Endodermal cell (in vitro differentiated cells): ENCODE results near the gene CYTH2. TPM values are rescaled to one million over a fixed set of nuclear protein-coding genes. Genes with fewer than 3 reads are reported as not detected.

Experiments
- DNase-seq: peaks from one replicate; pipeline ENCODE4 v3.0.0-alpha.2; 2017
- H3K27ac ChIP-seq: 2 replicates; pipeline ENCODE4 v1.5.1; 2013; ENCODE audit warnings: mild to moderate bottlenecking, low read depth, low read length, moderate library complexity
- H3K27me3 ChIP-seq: 2 replicates; pipeline ENCODE4 v1.6.1; 2013; ENCODE audit warnings: mild to moderate bottlenecking, low read length, moderate library complexity; ENCODE audit not compliant: insufficient read depth, control insufficient read depth, poor library complexity, severe bottlenecking
- H3K36me3 ChIP-seq: 2 replicates; pipeline ENCODE4 v1.7.0; 2013; ENCODE audit warnings: mild to moderate bottlenecking, low read length, moderate library complexity; ENCODE audit not compliant: control insufficient read depth, insufficient read depth
- H3K4me1 ChIP-seq: one replicate; pipeline ENCODE4 v1.7.0; 2013; ENCODE audit warnings: low read length; ENCODE audit not compliant: control insufficient read depth, insufficient read depth
- H3K4me3 ChIP-seq: 2 replicates; pipeline ENCODE4 v1.5.1; 2013; ENCODE audit warnings: mild to moderate bottlenecking, low read length, moderate library complexity
- H3K9ac ChIP-seq: 2 replicates; pipeline ENCODE4 v1.6.1; 2013; ENCODE audit warnings: mild to moderate bottlenecking, low read length, moderate library complexity; ENCODE audit not compliant: poor library complexity, severe bottlenecking; ENCODE audit errors: extremely low read depth
- H3K9me3 ChIP-seq: 2 replicates; pipeline ENCODE4 v1.6.1; 2013; ENCODE audit warnings: mild to moderate bottlenecking, low read length, moderate library complexity; ENCODE audit not compliant: control insufficient read depth
- H3K27ac Mint-ChIP-seq: 2 replicates; pipeline ENCODE4 v1.8.0; 2020; ENCODE audit warnings: mixed read lengths
- H3K27me3 Mint-ChIP-seq: 2 replicates; pipeline ENCODE4 v1.8.0; 2021; ENCODE audit warnings: mild to moderate bottlenecking, mixed read lengths; ENCODE audit not compliant: insufficient read depth
- H3K36me3 Mint-ChIP-seq: 2 replicates; pipeline ENCODE4 v1.8.0; 2020; ENCODE audit warnings: low read depth, mixed read lengths
- H3K4me1 Mint-ChIP-seq: 2 replicates; pipeline ENCODE4 v1.8.0; 2020; ENCODE audit warnings: mixed read lengths
- H3K4me3 Mint-ChIP-seq: 2 replicates; pipeline ENCODE4 v1.8.0; 2020; ENCODE audit warnings: mild to moderate bottlenecking, moderate library complexity, mixed read lengths
- H3K9me3 Mint-ChIP-seq: 2 replicates; pipeline ENCODE4 v1.8.0; 2020; ENCODE audit warnings: mild to moderate bottlenecking, mixed read lengths
- WGBS, 2 experiments: methylation state at CpG; one replicate each; pipeline versions ENCODE4 v1.1.5 to v1.1.7; 2013; ENCODE audit warnings: missing lambda C conversion rate in 2 of 2, mixed read lengths in 1 of 2; ENCODE audit not compliant: insufficient coverage in 1 of 2, insufficient read length in 1 of 2; 5-methylcytosine and 5-hydroxymethylcytosine counted together
- total RNA-seq, 2 donors: library from RNA; stranded (reverse); fragmentation: NEBNext Ultra II Directional in 1 of 2; extraction: Animal tissue kit (Norgen Biotek cat#: 25700) in 1 of 2; gene quantifications; 2 replicates in 1 of 2; 3 replicates in 1 of 2; pipeline ENCODE4 v1.2.1, GENCODE V29; 2021
- TF ChIP-seq, protein P1 (sequence below): fragments of 200-600 bp; sonication (generic); conservative IDR thresholded peaks from 2 replicates; pipeline ENCODE4 v1.5.0; 2021; ENCODE audit warnings: antibody characterized with exemption, mild to moderate bottlenecking

CYTH2 gene
- total RNA-seq, 2 donors from 2014 or later = 106 to 133 TPM

DNA sequence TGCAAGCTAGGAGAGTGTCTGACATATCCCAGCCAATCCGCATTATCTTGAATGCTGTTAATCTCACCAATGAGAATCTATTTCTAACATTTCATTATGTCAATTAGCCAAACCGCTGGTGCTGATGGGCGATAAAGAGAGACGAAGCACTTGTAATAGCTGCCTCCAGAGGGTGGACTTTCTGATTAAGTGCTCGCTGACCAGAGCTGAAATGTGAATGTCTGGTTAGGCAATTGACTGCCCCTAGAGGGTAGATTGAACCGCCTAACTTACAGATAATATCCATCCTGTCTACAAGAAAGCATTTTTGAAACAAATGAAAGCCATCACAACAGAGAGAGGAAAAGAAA is 23.9 kb upstream of the CYTH2 start:
- Mint-ChIP-seq H3K9me3 (no peaks in the 10 kb centered on the region), H3K36me3 (peaks cover 31% of the 10 kb centered on the region), H3K4me3 (peak overlapping the region; percentile 88), H3K27ac (peak overlapping the region; percentile 98), H3K4me1 (peaks cover 14% of the 10 kb centered on the region), H3K27me3 (peaks cover 31% of the 10 kb centered on the region)
- Histone ChIP-seq H3K27ac (peak overlapping the region; percentile 75), H3K9me3 (no peaks in the 10 kb centered on the region), H3K4me3 (peak overlapping the region; percentile 95), H3K4me1 (no peaks in the 10 kb centered on the region), H3K27me3 (peaks cover 21% of the 10 kb centered on the region), H3K36me3 (peaks cover 27% of the 10 kb centered on the region), H3K9ac (peak overlapping the region; percentile 88)
- 15 to 19% methylated on average over 5 to 6 of the region's 6 CpGs for WGBS, 2 experiments
- TF ChIP-seq, protein P1, sequence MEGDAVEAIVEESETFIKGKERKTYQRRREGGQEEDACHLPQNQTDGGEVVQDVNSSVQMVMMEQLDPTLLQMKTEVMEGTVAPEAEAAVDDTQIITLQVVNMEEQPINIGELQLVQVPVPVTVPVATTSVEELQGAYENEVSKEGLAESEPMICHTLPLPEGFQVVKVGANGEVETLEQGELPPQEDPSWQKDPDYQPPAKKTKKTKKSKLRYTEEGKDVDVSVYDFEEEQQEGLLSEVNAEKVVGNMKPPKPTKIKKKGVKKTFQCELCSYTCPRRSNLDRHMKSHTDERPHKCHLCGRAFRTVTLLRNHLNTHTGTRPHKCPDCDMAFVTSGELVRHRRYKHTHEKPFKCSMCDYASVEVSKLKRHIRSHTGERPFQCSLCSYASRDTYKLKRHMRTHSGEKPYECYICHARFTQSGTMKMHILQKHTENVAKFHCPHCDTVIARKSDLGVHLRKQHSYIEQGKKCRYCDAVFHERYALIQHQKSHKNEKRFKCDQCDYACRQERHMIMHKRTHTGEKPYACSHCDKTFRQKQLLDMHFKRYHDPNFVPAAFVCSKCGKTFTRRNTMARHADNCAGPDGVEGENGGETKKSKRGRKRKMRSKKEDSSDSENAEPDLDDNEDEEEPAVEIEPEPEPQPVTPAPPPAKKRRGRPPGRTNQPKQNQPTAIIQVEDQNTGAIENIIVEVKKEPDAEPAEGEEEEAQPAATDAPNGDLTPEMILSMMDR = peak; percentile 79
- DNase-seq = peak; percentile 80

GRCh38 chr19:48445606-48446481 is 23.3 kb upstream of the CYTH2 start, which contains the start of gene GRWD1:
Gene GRWD1, plus strand, starts transcription at chr19:48445983. Its CDS starts 23 bp downstream, at chr19:48446006.
- Mint-ChIP-seq H3K9me3 (no peaks in the 10 kb centered on the region), H3K4me1 (peaks cover 14% of the 10 kb centered on the region), H3K27me3 (peaks cover 31% of the 10 kb centered on the region), H3K36me3 (peaks cover 37% of the 10 kb centered on the region), H3K4me3 (peak within 1 kb of the TSS; percentile 88), H3K27ac (peak within 1 kb of the TSS; percentile 98)
- H3K4me1 ChIP-seq = no peaks in the 10 kb centered on the region
- H3K9me3 ChIP-seq = no peaks in the 10 kb centered on the region
- H3K36me3 ChIP-seq = peaks cover 33% of the 10 kb centered on the region
- TF ChIP-seq, protein P1 = peak; percentile 37
- DNase-seq = peak; percentile 97
- peak within 1 kb of the TSS; percentile 95 for H3K4me3 ChIP-seq
- H3K27me3 ChIP-seq = peaks cover 21% of the 10 kb centered on the region
- peak within 1 kb of the TSS; percentile 75 for H3K27ac ChIP-seq
- peak within 1 kb of the TSS; percentile 88 for H3K9ac ChIP-seq
- 0% methylated on average over 41 to 61 of the region's 61 CpGs for WGBS, 2 experiments

DNA sequence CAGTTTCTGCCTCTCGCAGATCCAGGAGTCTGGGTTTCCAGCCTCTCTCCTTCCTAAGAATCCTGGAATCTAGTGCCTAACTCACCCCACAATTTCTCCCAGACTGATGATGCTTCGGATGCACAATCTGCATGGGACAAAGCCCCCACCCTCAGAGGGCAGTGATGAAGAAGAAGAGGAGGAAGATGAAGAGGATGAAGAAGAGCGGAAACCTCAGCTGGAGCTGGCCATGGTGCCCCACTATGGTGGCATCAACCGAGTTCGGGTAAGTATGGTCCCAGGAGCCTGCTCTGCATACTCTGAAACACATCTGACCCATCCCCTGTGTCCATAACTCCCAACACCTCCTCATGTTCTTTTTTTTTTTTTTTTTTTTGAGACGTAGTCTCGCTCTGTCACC is 22.6 kb upstream of the CYTH2 start:
- Histone ChIP-seq H3K27ac (no peak overlapping the region), H3K27me3 (peaks cover 19% of the 10 kb centered on the region), H3K4me3 (peak overlapping the region; percentile 95), H3K4me1 (no peaks in the 10 kb centered on the region), H3K36me3 (peaks cover 40% of the 10 kb centered on the region), H3K9ac (peak overlapping the region; percentile 88), H3K9me3 (no peaks in the 10 kb centered on the region)
- peak overlapping the region; percentile 88 for H3K4me3 Mint-ChIP-seq
- DNase-seq = no peak
- H3K4me1 Mint-ChIP-seq = peaks cover 14% of the 10 kb centered on the region
- no peaks in the 10 kb centered on the region for H3K9me3 Mint-ChIP-seq
- peak overlapping the region; percentile 98 for H3K27ac Mint-ChIP-seq
- TF ChIP-seq, protein P1 = no peak
- H3K27me3 Mint-ChIP-seq = peaks cover 25% of the 10 kb centered on the region
- WGBS, 2 experiments = 86 to 88% methylated on average over 3 to 6 of the region's 7 CpGs
- peaks cover 43% of the 10 kb centered on the region for H3K36me3 Mint-ChIP-seq
